Metanephros (tissue), 2 donors: Measurements from ENCODE around the gene CPM. TPM values are rescaled to one million over a fixed set of nuclear protein-coding genes. Genes with fewer than 3 reads are reported as not detected.

Source experiments
- small RNA-seq: library from RNA; depleted of rRNA; stranded (forward); fragments of <200 nt; gene quantifications from one replicate; pipeline ENCODE3, GENCODE V24; 2014; ENCODE audit warnings: low replicate concordance
- total RNA-seq: library from RNA; depleted of rRNA; stranded (reverse); fragments of >200 nt; gene quantifications from one replicate; pipeline ENCODE4 v1.2.3, GENCODE V29; 2014

The CPM gene
- total RNA-seq = 28.6 TPM

DNA sequence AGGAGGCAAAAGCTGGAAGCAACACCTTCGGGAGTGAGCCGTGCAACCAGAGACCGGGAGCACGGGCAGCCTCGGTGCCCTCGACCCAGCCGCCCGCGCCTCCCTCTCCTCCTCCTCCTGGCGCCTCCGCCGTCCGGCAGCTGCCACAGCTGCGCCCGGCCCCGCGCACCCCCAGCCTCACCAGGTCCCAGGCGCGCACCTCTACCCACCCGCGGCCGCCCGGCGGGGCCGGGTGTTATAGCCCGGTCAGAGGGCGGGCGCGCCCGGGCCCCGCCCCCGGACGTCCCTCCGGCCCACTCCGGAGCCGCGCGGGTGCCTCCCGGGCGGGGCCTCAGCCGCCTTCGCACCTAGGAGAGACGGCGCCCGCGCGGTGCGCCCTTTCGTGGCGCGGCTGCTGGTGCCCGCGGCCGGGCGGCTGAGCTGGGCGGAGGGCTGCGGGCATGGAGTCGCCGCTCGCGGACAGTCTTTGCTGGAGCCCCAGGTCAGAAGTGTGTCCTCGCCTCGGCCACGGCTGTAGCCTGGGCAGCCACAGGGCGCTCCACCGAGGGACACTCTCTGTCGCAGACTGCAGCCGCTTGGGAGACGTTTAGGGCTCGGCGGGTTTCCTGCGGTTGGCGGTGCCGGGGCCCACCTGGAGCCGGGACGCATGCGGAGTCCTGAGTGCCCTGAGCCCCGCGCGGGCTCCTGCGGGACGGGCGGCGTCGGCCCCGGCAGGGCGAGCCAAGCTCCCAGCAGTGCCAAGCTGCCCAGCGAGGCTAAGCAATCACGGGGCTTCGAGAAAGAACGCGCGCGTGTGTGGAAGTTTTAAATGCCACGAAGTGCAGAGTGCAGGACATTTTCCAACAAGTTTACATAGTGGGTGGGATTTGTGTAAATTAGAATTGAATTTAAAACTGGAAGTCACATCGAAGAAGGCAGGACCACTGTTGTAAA is at the start of gene CPM:
Gene CPM, minus strand, starts transcription at position 211 of the 933 bp plus-strand sequence. CDS start 334 bp downstream, outside the sequence.

GRCh38 chr12:68807576-68808387 is 125.2 kb downstream of the CPM start, which contains the start of gene MDM2:
MDM2 (plus strand) TSS chr12:68808177; CDS start chr12:68808478, 301 bp downstream.

Small RNAs within 50 kb of the gene (small RNA-seq; reads per million reads assigned to genes)
- not detected for gene AC025423.5
- not detected for gene RNU7-4P

Other genes starting within 250 kb of the CPM start
- 47.2 TPM for gene NUP107, start 246.2 kb downstream of the CPM start, total RNA-seq
- 4.6 TPM for gene SLC35E3, start 187.0 kb downstream of the CPM start, total RNA-seq
- 58.7 TPM for gene MDM2, start 125.0 kb downstream of the CPM start, total RNA-seq